OCI-LY1 (cell line): ENCODE data around the gene SLC39A10.

Experiments used
- CTCF ChIP-seq: fragments of 200-600 bp; sonication (generic), shearing (Covaris generic); IDR thresholded peaks from 2 replicates; pipeline ENCODE4 v1.5.1; 2017; ENCODE audit warnings: mild to moderate bottlenecking, antibody characterized with exemption, low read length, moderate library complexity, mixed read lengths
- EZH2 ChIP-seq: fragments of 200-600 bp; sonication (generic), shearing (Covaris generic); IDR thresholded peaks from 2 replicates; pipeline ENCODE4 v1.8.0; 2017; ENCODE audit warnings: borderline replicate concordance, mixed run types, mild to moderate bottlenecking, antibody characterized with exemption, low read length, moderate library complexity, mixed read lengths

DNA sequence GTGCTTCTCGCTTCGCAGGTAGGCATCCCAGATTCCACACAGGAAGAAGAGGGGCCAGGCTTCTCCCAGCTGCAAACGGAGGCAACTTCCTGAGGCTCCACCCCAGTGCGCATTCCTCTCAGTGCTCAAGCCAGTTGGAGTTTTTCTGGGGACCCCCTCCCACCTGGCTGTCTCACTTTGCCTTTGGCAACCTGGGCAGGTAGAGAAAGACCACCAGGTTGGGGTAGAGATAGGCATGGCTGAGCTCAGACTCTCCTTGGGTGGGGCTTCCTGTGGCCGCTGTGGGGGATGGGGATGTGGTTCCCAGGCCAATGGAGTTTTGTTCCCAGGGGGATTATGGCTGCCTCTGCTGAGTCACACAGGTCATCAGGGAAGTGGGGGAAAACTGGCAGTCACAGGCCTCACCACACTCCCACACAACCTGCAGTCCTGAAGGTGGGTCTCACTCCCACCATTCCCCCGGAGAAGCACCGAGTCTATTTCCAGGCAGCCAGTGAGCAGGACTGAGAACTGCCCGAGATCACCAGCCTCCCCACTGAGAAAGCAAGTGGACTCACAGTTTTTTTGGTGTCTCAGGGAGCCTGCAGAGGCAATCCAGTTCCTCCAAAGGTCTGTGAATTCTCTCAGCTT lies 38.1 kb downstream of the SLC39A10 start:
- TF ChIP-seq CTCF (no peak), EZH2 (no peak)
